Esophagus squamous epithelium (tissue), 5 donors: ENCODE results near the gene RDH5. TPM values are rescaled to one million over a fixed set of nuclear protein-coding genes. Genes with fewer than 3 reads are reported as not detected.

Experiments used
- DNase-seq: peaks from one replicate; lab custom pipeline; 2025; lab: John Stamatoyannopoulos, UW
- H3K27ac ChIP-seq, 4 donors: fragments of 200-600 bp; sonication (generic); one replicate each; pipeline ENCODE4 v1.5.1; 2016 to 2019; ENCODE audit warnings: mild to moderate bottlenecking in 1 of 4
- H3K27me3 ChIP-seq, 4 donors: fragments of 200-600 bp; sonication (generic); 1 replicate in 3 of 4; 2 replicates in 1 of 4; pipeline versions ENCODE4 v1.5.1 to v1.6.0; 2017 to 2021; ENCODE audit warnings: antibody characterized with exemption in 1 of 4
- H3K36me3 ChIP-seq, 3 donors: fragments of 200-600 bp; sonication (generic); one replicate each; pipeline ENCODE4 v1.5.1; 2016 to 2019
- H3K4me1 ChIP-seq, 3 donors: fragments of 200-600 bp; sonication (generic); one replicate each; pipeline ENCODE4 v1.5.1; 2017 to 2019
- H3K4me3 ChIP-seq, 4 donors: fragments of 200-600 bp; sonication (generic); 1 replicate in 3 of 4; 2 replicates in 1 of 4; pipeline ENCODE4 v1.5.1; 2016 to 2019; ENCODE audit warnings: mild to moderate bottlenecking in 2 of 4, moderate library complexity in 1 of 4
- H3K9me3 ChIP-seq, 3 donors: fragments of 200-600 bp; sonication (generic); one replicate each; pipeline ENCODE4 v1.5.1; 2016 to 2019
- POLR2A ChIP-seq, 4 donors: fragments of 450-650 bp; IDR thresholded peaks; one replicate each; pipeline ENCODE4 v1.6.1; 2017; ENCODE audit warnings: antibody characterized with exemption in 4 of 4, mild to moderate bottlenecking in 4 of 4, moderate library complexity in 3 of 4
- WGBS, 2 donors: methylation state at CpG; one replicate each; pipeline ENCODE4 v1.1.5; 2018; 5-methylcytosine and 5-hydroxymethylcytosine counted together
- intact Hi-C: fragments of 100-400 bp; cut with DNase I; formaldehyde crosslinking; loops from one replicate; pipeline ENCODE4 v1.15.0; 2022
- total RNA-seq, 4 donors: library from RNA; depleted of rRNA; stranded (reverse); fragments of >200 nt; gene quantifications; one replicate each; pipeline ENCODE4 v1.1.0, GENCODE V29; 2016
- TF ChIP-seq, protein P1 (sequence below), 6 experiments: fragments of 450-650 bp in 4 of 6; fragments of 200-600 bp in 2 of 6; sonication (generic) in 2 of 6; IDR thresholded peaks; one replicate each; pipeline ENCODE4 v1.5.1; 2016 to 2019; ENCODE audit warnings: antibody characterized with exemption in 6 of 6, mild to moderate bottlenecking in 4 of 6, moderate library complexity in 4 of 6
- donor health status: DM: yes; HTN: yes; CAD: no.

The RDH5 gene
- total RNA-seq, 4 donors from 2014 or later = 1.3 to 13.5 (median 4.1) TPM

GRCh38 chr12:55726971-55727370, 6.8 kb downstream of the RDH5 start:
- DNase-seq = no peak

GRCh38 chr12:55727643-55728185, 7.5 kb downstream of the RDH5 start:
- 13 to 22% methylated on average over 7 to 9 of the region's 9 CpGs for whole genome bisulfite sequencing, 2 donors
- DNase-seq = no peak
- H3K4me3 ChIP-seq = peak overlapping the region; percentile 75 to 94 (median 85)
- intact Hi-C loops = no loop called here
- no peak for TF ChIP-seq POLR2A (IDR thresholded peaks at IDR 0.05)
- TF ChIP-seq, protein P1, sequence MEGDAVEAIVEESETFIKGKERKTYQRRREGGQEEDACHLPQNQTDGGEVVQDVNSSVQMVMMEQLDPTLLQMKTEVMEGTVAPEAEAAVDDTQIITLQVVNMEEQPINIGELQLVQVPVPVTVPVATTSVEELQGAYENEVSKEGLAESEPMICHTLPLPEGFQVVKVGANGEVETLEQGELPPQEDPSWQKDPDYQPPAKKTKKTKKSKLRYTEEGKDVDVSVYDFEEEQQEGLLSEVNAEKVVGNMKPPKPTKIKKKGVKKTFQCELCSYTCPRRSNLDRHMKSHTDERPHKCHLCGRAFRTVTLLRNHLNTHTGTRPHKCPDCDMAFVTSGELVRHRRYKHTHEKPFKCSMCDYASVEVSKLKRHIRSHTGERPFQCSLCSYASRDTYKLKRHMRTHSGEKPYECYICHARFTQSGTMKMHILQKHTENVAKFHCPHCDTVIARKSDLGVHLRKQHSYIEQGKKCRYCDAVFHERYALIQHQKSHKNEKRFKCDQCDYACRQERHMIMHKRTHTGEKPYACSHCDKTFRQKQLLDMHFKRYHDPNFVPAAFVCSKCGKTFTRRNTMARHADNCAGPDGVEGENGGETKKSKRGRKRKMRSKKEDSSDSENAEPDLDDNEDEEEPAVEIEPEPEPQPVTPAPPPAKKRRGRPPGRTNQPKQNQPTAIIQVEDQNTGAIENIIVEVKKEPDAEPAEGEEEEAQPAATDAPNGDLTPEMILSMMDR (IDR thresholded peaks at IDR 0.05) = no peak
- no peaks in the 10 kb centered on the region for H3K9me3 ChIP-seq
- peaks cover 9 to 44% (median 23%) of the 10 kb centered on the region in 3 donors for H3K36me3 ChIP-seq
- H3K4me1 ChIP-seq = peaks cover 33 to 89% (median 54%) of the 10 kb centered on the region in 3 donors
- H3K27me3 ChIP-seq = no peaks in the 10 kb centered on the region
- peak overlapping the region; percentile 94 to 100 (median 96) for H3K27ac ChIP-seq

More at GRCh38 chr12:55726971-55727370, 6.8 kb downstream of the RDH5 start:
- intact Hi-C loops = no loop called here
- peak overlapping the region; percentile 94 to 100 (median 96) for H3K27ac ChIP-seq
- peak overlapping the region in 3 of 4 donors; percentile 75 to 94 (median 91) for H3K4me3 ChIP-seq
- 53 to 66% methylated on average over 3 to 10 of the region's 10 CpGs for WGBS, 2 donors
- H3K36me3 ChIP-seq = peaks cover 9 to 44% (median 23%) of the 10 kb centered on the region in 3 donors
- no peaks in the 10 kb centered on the region for H3K27me3 ChIP-seq
- TF ChIP-seq, protein P1 (IDR thresholded peaks at IDR 0.05) = no peak
- no peak for TF ChIP-seq POLR2A (IDR thresholded peaks at IDR 0.05)
- H3K9me3 ChIP-seq = no peaks in the 10 kb centered on the region
- H3K4me1 ChIP-seq = peaks cover 33 to 92% (median 55%) of the 10 kb centered on the region in 3 donors

DNA sequence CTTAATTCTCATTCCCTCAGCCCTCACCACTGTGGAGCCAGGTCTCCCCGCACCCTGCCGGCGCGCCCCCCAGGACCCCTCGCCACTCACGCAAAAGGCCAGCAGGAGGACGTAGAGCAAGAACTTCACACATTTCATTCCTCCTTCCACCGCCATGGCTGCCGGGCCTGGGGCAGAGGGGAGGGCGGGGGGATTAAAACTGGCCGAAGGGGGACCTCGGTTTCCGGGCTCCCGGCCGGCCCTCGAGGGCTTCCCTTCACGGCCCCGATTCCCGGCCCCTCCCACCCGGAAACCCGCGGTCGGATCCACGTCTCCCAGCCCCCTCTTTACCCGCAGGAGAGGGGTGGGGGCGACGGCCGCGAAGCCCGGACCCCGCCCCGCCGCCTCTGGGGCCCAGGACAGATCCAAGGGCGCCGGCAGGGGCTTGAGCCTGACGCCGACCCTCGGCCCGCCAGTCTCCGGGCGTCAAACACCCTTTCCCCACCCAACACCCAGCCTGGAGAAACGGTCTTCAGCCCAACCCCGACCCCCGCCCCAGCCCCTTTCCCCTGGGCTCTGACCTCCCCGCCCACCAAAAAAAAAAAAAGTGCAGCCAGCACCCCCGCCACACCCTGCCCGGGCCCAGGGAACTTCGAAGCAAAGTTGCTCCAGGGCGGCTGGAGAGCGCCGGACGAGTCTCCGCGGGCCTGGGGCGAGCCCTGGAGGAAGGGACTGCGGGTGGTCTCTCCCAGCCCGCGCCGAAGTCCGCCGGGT, 8.2 kb downstream of the RDH5 start:
- Histone ChIP-seq H3K9me3 (no peaks in the 10 kb centered on the region), H3K27me3 (no peaks in the 10 kb centered on the region), H3K4me1 (peaks cover 33 to 89% (median 48%) of the 10 kb centered on the region in 3 donors), H3K27ac (peak overlapping the region; percentile 94 to 100 (median 96)), H3K36me3 (peaks cover 9 to 39% (median 23%) of the 10 kb centered on the region in 3 donors), H3K4me3 (peak overlapping the region; percentile 75 to 94 (median 85))
- intact Hi-C loops = no loop called here
- TF ChIP-seq, protein P1 (IDR thresholded peaks at IDR 0.05) = no peak
- no peak for TF ChIP-seq POLR2A (IDR thresholded peaks at IDR 0.05)
- DNase-seq = no peak
- WGBS, 2 donors = 0% methylated on average over 3 to 13 of the region's 61 CpGs

DNA sequence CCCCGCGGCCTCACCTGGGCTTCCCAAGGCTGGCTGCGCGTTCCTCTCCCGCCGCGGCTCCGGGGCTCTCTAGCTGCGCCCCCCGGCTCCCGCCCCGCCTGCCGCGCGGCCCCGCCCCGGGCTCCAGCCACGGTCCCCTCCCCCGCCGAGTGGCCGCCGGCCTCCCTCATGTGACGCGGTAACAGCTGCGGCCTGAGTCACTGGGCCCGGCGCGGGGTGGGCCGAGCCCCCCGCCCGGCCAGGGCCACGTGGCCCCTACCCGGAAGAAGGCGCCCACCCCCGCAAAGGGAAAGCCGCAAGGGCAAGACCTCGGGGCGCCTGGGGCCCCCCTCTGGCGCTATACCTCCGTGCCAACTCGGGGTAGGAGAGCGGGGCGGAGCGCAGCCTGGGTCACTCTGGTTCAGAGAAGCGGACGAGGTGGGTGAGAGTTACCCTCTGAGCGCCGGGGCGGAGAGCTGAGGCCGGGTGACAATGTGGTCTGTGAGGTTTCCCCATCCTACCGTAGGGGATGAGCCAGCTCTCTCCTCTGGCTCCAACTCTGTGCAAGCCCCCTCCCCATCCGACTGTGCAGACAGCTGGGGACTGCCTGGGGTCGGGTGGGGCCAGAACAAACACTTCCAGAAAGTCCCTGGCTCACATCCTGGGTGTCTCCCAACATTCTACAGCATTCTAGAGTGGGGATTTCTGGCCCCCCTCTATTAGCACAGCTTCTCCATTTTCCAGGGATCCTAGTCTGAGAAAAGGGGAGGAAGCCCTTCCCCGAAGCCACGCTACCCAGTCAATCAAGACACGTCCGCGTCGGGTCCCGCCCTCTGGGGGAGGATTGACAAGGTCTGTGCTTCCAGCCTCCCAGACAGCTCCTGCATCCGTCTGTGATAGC, 9.0 kb downstream of the RDH5 start, which contains the start of gene CD63:
TSS of gene CD63 (minus strand) at position 71 of the 880 bp plus-strand sequence. CDS start 668 bp downstream, outside the sequence.
- Histone ChIP-seq H3K4me1 (peaks cover 27 to 84% (median 39%) of the 10 kb centered on the region in 3 donors), H3K36me3 (peaks cover 4 to 32% (median 18%) of the 10 kb centered on the region in 3 donors), H3K27me3 (no peaks in the 10 kb centered on the region), H3K4me3 (peak within 1 kb of the TSS; percentile 75 to 94 (median 85)), H3K27ac (peak within 1 kb of the TSS; percentile 94 to 100 (median 96)), H3K9me3 (no peaks in the 10 kb centered on the region)
- TF ChIP-seq POLR2A (IDR thresholded peaks at IDR 0.05) = peak in 2 of 4 donors; percentile 86 to 92
- TF ChIP-seq, protein P1 (IDR thresholded peaks at IDR 0.05) = no peak
- intact Hi-C loops = no loop called here
- DNase-seq = peak; percentile 68
- WGBS, 2 donors = 0% methylated on average over 3 to 10 of the region's 61 CpGs
